Progenitor cell of endocrine pancreas (in vitro differentiated cells): ENCODE data around the gene PCDHB16. TPM values are rescaled to one million over a fixed set of nuclear protein-coding genes. Genes with fewer than 3 reads are reported as not detected.
A peak's percentile ranks its signal among the peaks of the same experiment; 100 is the strongest.
"Not testable (repeated sequence)": the region's sequence is repeated elsewhere in the genome, so short reads cannot be mapped to it uniquely, and the experiment has no call there.

Experiments
- DNase-seq: peaks from one replicate; pipeline ENCODE4 v3.0.0; 2021; ENCODE audit warnings: low spot score; ENCODE audit not compliant: unreplicated experiment
- H3K27ac Mint-ChIP-seq: 2 replicates; pipeline ENCODE4 v1.8.0; 2021; ENCODE audit warnings: mild to moderate bottlenecking, moderate library complexity, mixed read lengths
- H3K27me3 Mint-ChIP-seq: 2 replicates; pipeline ENCODE4 v1.8.0; 2021; ENCODE audit warnings: mixed read lengths
- H3K36me3 Mint-ChIP-seq: 2 replicates; pipeline ENCODE4 v1.8.0; 2022; ENCODE audit warnings: mixed read lengths; ENCODE audit not compliant: insufficient read depth
- H3K4me1 Mint-ChIP-seq: 2 replicates; pipeline ENCODE4 v1.8.0; 2021; ENCODE audit warnings: low read depth, mixed read lengths
- H3K4me3 Mint-ChIP-seq: 2 replicates; pipeline ENCODE4 v1.8.0; 2021; ENCODE audit warnings: low read depth, mild to moderate bottlenecking, moderate library complexity, mixed read lengths
- H3K9me3 Mint-ChIP-seq: 2 replicates; pipeline ENCODE4 v1.8.0; 2021; ENCODE audit warnings: low read depth, mixed read lengths
- total RNA-seq: library from RNA; stranded (reverse); gene quantifications from 2 replicates; pipeline ENCODE4 v1.2.1, GENCODE V29; 2021
- TF ChIP-seq, protein P1 (sequence below): fragments of 200-600 bp; sonication (generic); IDR thresholded peaks from one replicate; pipeline ENCODE4 v1.5.0; 2021; ENCODE audit warnings: antibody characterized with exemption, mild to moderate bottlenecking; ENCODE audit not compliant: unreplicated experiment

Gene PCDHB16
- total RNA-seq, 1 donor from 2014 or later, result 11.9 TPM

DNA sequence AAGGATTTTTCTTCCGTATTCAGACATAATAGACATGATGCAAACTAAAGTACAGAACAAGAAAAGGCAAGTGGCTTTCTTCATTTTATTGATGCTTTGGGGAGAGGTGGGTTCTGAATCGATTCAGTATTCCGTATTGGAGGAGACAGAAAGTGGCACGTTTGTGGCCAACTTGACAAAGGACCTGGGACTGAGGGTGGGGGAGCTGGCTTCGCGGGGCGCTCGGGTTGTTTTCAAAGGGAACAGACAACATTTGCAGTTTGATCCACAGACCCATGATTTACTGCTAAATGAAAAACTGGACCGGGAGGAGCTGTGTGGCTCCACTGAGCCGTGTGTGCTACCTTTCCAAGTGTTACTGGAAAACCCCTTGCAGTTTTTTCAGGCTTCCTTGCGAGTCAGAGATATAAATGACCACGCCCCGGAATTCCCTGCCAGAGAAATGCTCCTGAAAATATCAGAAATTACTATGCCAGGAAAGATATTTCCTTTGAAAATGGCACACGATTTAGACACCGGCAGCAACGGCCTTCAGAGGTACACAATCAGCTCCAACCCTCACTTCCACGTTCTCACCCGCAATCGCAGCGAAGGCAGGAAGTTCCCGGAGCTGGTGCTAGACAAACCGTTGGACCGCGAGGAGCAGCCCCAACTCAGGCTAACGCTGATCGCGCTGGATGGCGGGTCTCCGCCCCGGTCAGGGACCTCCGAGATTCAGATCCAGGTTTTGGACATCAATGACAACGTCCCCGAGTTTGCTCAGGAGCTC lies 31.8 kb upstream of the PCDHB16 start:
- H3K4me1 Mint-ChIP-seq, result no peaks in the 10 kb centered on the region
- no peak overlapping the region for H3K4me3 Mint-ChIP-seq
- DNase-seq, result no peak
- H3K9me3 Mint-ChIP-seq, result peaks cover 42% of the 10 kb centered on the region
- H3K27me3 Mint-ChIP-seq, result no peaks in the 10 kb centered on the region
- H3K36me3 Mint-ChIP-seq, result peaks cover 48% of the 10 kb centered on the region
- TF ChIP-seq, protein P1, sequence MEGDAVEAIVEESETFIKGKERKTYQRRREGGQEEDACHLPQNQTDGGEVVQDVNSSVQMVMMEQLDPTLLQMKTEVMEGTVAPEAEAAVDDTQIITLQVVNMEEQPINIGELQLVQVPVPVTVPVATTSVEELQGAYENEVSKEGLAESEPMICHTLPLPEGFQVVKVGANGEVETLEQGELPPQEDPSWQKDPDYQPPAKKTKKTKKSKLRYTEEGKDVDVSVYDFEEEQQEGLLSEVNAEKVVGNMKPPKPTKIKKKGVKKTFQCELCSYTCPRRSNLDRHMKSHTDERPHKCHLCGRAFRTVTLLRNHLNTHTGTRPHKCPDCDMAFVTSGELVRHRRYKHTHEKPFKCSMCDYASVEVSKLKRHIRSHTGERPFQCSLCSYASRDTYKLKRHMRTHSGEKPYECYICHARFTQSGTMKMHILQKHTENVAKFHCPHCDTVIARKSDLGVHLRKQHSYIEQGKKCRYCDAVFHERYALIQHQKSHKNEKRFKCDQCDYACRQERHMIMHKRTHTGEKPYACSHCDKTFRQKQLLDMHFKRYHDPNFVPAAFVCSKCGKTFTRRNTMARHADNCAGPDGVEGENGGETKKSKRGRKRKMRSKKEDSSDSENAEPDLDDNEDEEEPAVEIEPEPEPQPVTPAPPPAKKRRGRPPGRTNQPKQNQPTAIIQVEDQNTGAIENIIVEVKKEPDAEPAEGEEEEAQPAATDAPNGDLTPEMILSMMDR, result no peak
- H3K27ac Mint-ChIP-seq, result peak overlapping the region; percentile 5

DNA sequence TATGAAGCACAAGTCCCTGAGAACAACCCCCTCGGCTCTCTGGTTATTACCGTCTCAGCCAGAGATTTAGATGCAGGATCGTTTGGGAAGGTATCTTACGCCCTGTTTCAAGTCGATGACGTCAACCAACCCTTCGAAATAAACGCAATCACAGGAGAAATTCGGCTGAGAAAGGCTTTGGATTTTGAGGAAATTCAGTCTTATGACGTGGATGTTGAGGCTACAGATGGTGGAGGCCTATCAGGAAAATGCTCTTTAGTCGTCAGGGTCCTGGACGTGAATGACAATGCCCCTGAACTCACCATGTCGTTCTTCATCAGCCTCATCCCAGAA lies 31.2 kb upstream of the PCDHB16 start:
- TF ChIP-seq, protein P1, result no peak
- no peak for DNase-seq
- H3K4me3 Mint-ChIP-seq, result no peak overlapping the region
- H3K36me3 Mint-ChIP-seq, result peaks cover 50% of the 10 kb centered on the region
- H3K4me1 Mint-ChIP-seq, result no peaks in the 10 kb centered on the region
- no peaks in the 10 kb centered on the region for H3K27me3 Mint-ChIP-seq
- peaks cover 44% of the 10 kb centered on the region for H3K9me3 Mint-ChIP-seq
- H3K27ac Mint-ChIP-seq, result peak overlapping the region; percentile 52

DNA sequence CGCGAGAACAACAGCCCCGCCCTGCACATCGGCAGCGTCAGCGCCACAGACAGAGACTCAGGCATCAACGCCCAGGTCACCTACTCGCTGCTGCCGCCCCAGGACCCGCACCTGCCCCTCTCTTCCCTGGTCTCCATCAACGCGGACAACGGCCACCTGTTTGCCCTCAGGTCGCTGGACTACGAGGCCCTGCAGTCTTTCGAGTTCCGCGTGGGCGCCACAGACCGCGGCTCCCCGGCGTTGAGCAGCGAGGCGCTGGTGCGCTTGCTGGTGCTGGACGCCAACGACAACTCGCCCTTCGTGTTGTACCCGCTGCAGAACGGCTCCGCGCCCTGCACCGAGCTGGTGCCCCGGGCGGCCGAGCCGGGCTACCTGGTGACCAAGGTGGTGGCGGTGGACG lies 30.6 kb upstream of the PCDHB16 start:
- H3K27ac Mint-ChIP-seq, H3K4me1 Mint-ChIP-seq, H3K4me3 Mint-ChIP-seq, H3K27me3 Mint-ChIP-seq, DNase-seq: not testable (repeated sequence)
- peaks cover 44% of the 10 kb centered on the region for H3K9me3 Mint-ChIP-seq
- H3K36me3 Mint-ChIP-seq, result peaks cover 55% of the 10 kb centered on the region

DNA sequence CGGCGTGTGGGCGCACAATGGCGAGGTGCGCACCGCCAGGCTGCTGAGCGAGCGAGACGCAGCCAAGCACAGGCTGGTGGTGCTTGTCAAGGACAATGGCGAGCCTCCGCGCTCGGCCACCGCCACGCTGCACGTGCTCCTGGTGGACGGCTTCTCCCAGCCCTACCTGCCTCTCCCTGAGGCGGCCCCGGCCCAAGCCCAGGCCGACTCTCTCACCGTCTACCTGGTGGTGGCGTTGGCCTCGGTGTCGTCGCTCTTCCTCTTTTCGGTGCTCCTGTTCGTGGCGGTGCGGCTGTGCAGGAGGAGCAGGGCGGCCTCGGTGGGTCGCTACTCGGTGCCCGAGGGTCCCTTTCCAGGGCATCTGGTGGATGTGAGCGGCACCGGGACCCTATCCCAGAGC lies 30.1 kb upstream of the PCDHB16 start:
- H3K4me1 Mint-ChIP-seq, H3K4me3 Mint-ChIP-seq, DNase-seq, H3K27me3 Mint-ChIP-seq, H3K27ac Mint-ChIP-seq: not testable (repeated sequence)
- Mint-ChIP-seq H3K9me3 (peaks cover 49% of the 10 kb centered on the region), H3K36me3 (peaks cover 60% of the 10 kb centered on the region)

DNA sequence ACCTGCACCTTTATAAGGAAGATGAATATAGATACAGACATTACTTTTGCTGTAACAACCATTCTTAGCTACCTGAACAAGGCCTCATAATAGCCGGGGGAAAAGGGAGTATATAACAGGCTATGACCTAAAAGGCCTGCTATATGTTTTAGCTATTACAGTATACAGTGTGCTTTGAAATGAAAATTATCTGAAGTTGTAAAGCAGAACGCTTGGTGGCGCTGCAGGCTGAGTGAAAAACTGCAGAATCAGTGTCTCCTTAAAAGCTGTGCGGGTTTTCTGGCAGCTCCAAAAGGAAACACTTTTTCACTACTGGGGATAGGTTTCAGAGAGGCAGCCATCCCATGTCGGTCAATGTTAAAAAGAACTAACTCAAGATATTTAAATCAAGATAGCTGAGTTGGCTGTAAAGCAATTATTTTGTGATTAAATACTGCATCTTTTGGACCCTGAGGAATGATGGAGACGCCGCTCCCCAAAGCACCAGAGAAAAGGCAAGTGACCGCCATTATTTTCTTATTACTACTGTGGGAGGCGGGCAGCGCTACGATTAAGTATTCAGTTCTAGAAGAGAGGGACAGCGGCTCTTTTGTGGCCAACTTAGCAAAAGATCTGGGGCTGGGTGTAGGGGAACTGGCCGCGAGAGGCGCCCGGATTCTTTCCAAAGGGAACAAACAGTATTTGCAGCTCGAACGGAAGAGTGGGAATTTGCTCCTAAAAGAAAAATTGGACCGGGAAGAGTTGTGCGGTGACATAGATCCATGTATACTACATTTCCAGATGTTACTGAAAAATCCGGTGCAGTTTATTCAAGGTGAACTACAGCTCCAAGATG lies 26.4 kb upstream of the PCDHB16 start:
- DNase-seq, result no peak
- no peaks in the 10 kb centered on the region for H3K4me1 Mint-ChIP-seq
- H3K27ac Mint-ChIP-seq, result no peak overlapping the region
- no peak overlapping the region for H3K4me3 Mint-ChIP-seq
- H3K9me3 Mint-ChIP-seq, result peaks cover 39% of the 10 kb centered on the region
- H3K36me3 Mint-ChIP-seq, result peaks cover 50% of the 10 kb centered on the region
- no peaks in the 10 kb centered on the region for H3K27me3 Mint-ChIP-seq
- TF ChIP-seq, protein P1, result no peak

DNA sequence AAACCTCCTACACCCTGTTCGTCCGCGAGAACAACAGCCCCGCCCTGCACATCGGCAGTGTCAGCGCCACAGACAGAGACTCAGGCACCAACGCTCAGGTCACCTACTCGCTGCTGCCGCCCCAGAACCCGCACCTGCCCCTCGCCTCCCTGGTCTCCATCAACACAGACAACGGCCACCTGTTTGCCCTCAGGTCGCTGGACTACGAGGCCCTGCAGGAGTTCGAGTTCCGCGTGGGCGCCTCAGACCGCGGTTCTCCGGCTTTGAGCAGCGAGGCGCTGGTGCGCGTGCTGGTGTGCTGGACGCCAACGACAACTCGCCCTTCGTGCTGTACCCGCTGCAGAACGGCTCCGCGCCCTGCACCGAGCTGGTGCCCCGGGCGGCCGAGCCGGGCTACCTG lies 24.8 kb upstream of the PCDHB16 start:
- H3K27me3 Mint-ChIP-seq, H3K4me1 Mint-ChIP-seq: not testable (repeated sequence)
- peaks cover 39% of the 10 kb centered on the region for H3K36me3 Mint-ChIP-seq

DNA sequence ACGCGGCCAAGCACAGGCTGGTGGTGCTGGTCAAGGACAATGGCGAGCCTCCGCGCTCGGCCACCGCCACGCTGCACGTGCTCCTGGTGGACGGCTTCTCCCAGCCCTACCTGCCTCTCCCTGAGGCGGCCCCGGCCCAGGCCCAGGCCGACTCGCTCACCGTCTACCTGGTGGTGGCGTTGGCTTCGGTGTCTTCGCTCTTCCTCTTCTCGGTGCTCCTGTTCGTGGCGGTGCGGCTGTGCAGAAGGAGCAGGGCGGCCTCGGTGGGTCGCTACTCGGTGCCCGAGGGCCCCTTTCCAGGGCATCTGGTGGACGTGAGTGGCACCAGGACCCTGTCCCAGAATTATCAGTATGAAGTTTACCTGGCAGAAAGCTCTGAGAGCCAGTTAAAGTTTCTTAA lies 24.3 kb upstream of the PCDHB16 start:
- not testable (repeated sequence) for H3K4me1 Mint-ChIP-seq, H3K27me3 Mint-ChIP-seq, H3K27ac Mint-ChIP-seq, DNase-seq, H3K4me3 Mint-ChIP-seq
- peaks cover 36% of the 10 kb centered on the region for H3K36me3 Mint-ChIP-seq
- H3K9me3 Mint-ChIP-seq, result peaks cover 34% of the 10 kb centered on the region

More for the DNA sequence above, 24.8 kb upstream of the PCDHB16 start:
- not testable (repeated sequence) for H3K4me3 Mint-ChIP-seq, DNase-seq, H3K27ac Mint-ChIP-seq
- H3K9me3 Mint-ChIP-seq, result peaks cover 34% of the 10 kb centered on the region
